H9 (cell line): Measurements from ENCODE around the gene POLA1. TPM values are rescaled to one million over a fixed set of nuclear protein-coding genes. Genes with fewer than 3 reads are reported as not detected.
A peak's percentile ranks its signal among the peaks of the same experiment; 100 is the strongest.

Source experiments
- DNase-seq: peaks from one replicate; pipeline ENCODE4 v3.0.0-alpha.2; 2017
- H2AFZ ChIP-seq: one replicate; pipeline ENCODE4 v1.6.1; 2013; ENCODE audit warnings: mild to moderate bottlenecking, low read length, control low read depth, moderate library complexity
- H2AK5ac ChIP-seq: 2 replicates; pipeline ENCODE4 v1.6.1; 2013; ENCODE audit warnings: low read length, control low read depth, mixed read lengths; ENCODE audit not compliant: insufficient read length
- H2BK120ac ChIP-seq: one replicate; pipeline ENCODE4 v1.6.1; 2013; ENCODE audit warnings: low read depth, mild to moderate bottlenecking, low read length, control low read depth, inconsistent platforms; ENCODE audit not compliant: poor library complexity, severe bottlenecking
- H2BK12ac ChIP-seq: 2 replicates; pipeline ENCODE4 v1.6.1; 2013; ENCODE audit warnings: low read length, control low read depth, mixed read lengths, low read depth; ENCODE audit not compliant: insufficient read length
- H2BK15ac ChIP-seq: 2 replicates; pipeline ENCODE4 v1.6.1; 2013; ENCODE audit warnings: low read depth, low read length, control low read depth
- H2BK20ac ChIP-seq: one replicate; pipeline ENCODE4 v1.6.1; 2013; ENCODE audit warnings: low read depth, mild to moderate bottlenecking, low read length, control low read depth, inconsistent platforms; ENCODE audit not compliant: poor library complexity, severe bottlenecking
- H2BK5ac ChIP-seq: 2 replicates; pipeline ENCODE4 v1.6.1; 2013; ENCODE audit warnings: low read length, control low read depth, mixed read lengths; ENCODE audit not compliant: insufficient read length
- H3K14ac ChIP-seq: 2 replicates; pipeline ENCODE4 v1.6.1; 2013; ENCODE audit warnings: low read length, control low read depth; ENCODE audit not compliant: insufficient read depth
- H3K18ac ChIP-seq: 2 replicates; pipeline ENCODE4 v1.6.1; 2013; ENCODE audit warnings: low read depth, mild to moderate bottlenecking, mixed read lengths, low read length, control low read depth; ENCODE audit not compliant: insufficient read length
- H3K23ac ChIP-seq: 2 replicates; pipeline ENCODE4 v1.6.1; 2013; ENCODE audit warnings: low read length, control low read depth, mixed read lengths, low read depth; ENCODE audit not compliant: insufficient read length
- H3K23me2 ChIP-seq: 2 replicates; pipeline ENCODE4 v1.6.1; 2013; ENCODE audit warnings: low read depth, mild to moderate bottlenecking, mixed read lengths, low read length, control low read depth; ENCODE audit not compliant: insufficient read length, poor library complexity, severe bottlenecking
- H3K27ac ChIP-seq: 2 replicates; pipeline ENCODE4 v1.5.1; 2013; ENCODE audit warnings: low read length, control low read depth, mixed read lengths, low read depth; ENCODE audit not compliant: insufficient read length
- H3K27me3 ChIP-seq: 2 replicates; pipeline ENCODE4 v1.6.1; 2013; ENCODE audit warnings: low read length, control low read depth, inconsistent platforms; ENCODE audit not compliant: insufficient read depth
- H3K4ac ChIP-seq: 2 replicates; pipeline ENCODE4 v1.6.1; 2013; ENCODE audit warnings: low read depth, mild to moderate bottlenecking, control low read depth, inconsistent platforms, low read length, moderate library complexity
- H3K4me1 ChIP-seq: 2 replicates; pipeline ENCODE4 v1.6.1; 2013; ENCODE audit warnings: low read length, control low read depth, inconsistent platforms; ENCODE audit not compliant: insufficient read depth
- H3K4me2 ChIP-seq: 2 replicates; pipeline ENCODE4 v1.6.1; 2013; ENCODE audit warnings: low read length, control low read depth, mixed read lengths; ENCODE audit not compliant: insufficient read length, insufficient read depth
- H3K56ac ChIP-seq: 2 replicates; pipeline ENCODE4 v1.6.1; 2013; ENCODE audit warnings: low read depth, mild to moderate bottlenecking, mixed read lengths, low read length, control low read depth; ENCODE audit not compliant: insufficient read length
- H3K79me1 ChIP-seq: 2 replicates; pipeline ENCODE4 v1.6.1; 2013; ENCODE audit warnings: low read depth, mild to moderate bottlenecking, moderate library complexity, low read length, control low read depth, inconsistent platforms; ENCODE audit not compliant: insufficient read depth, poor library complexity, severe bottlenecking
- H3K79me2 ChIP-seq: 2 replicates; pipeline ENCODE4 v1.6.1; 2013; ENCODE audit warnings: low read length, control low read depth, inconsistent platforms; ENCODE audit not compliant: insufficient read depth
- H3K9ac ChIP-seq: 2 replicates; pipeline ENCODE4 v1.6.1; 2013; ENCODE audit warnings: low read length, control low read depth, mixed read lengths; ENCODE audit not compliant: insufficient read length; ENCODE audit errors: extremely low read depth
- H3K9me3 ChIP-seq: one replicate; pipeline ENCODE4 v1.6.1; 2013; ENCODE audit warnings: low read depth, low read length, inconsistent platforms; ENCODE audit not compliant: control insufficient read depth
- H3T11ph ChIP-seq: one replicate; pipeline ENCODE4 v1.6.1; 2013; ENCODE audit warnings: mild to moderate bottlenecking, low read length, control low read depth, inconsistent platforms
- H4K20me1 ChIP-seq: one replicate; pipeline ENCODE4 v1.6.1; 2013; ENCODE audit not compliant: control insufficient read depth, insufficient read length, insufficient read depth
- H4K5ac ChIP-seq: 2 replicates; pipeline ENCODE4 v1.6.1; 2013; ENCODE audit warnings: low read depth, mild to moderate bottlenecking, mixed read lengths, low read length, control low read depth; ENCODE audit not compliant: insufficient read length
- H4K8ac ChIP-seq: replicated peaks from 2 replicates; pipeline ENCODE4 v1.6.1; 2013; ENCODE audit warnings: low read length, control low read depth, mixed read lengths, low read depth; ENCODE audit not compliant: insufficient read length
- H4K91ac ChIP-seq: 2 replicates; pipeline ENCODE4 v1.6.1; 2013; ENCODE audit warnings: low read depth, mild to moderate bottlenecking, moderate library complexity, mixed read lengths, low read length, control low read depth; ENCODE audit not compliant: insufficient read length
- H3K27ac Mint-ChIP-seq, 3 experiments: 2 replicates in 2 of 3; 3 replicates in 1 of 3; pipeline ENCODE4 v1.8.0; 2020 to 2021; ENCODE audit warnings: mixed read lengths in 3 of 3, mild to moderate bottlenecking in 1 of 3, moderate library complexity in 1 of 3
- H3K27me3 Mint-ChIP-seq: 2 replicates; pipeline ENCODE4 v1.8.0; 2021; ENCODE audit warnings: low read depth, mild to moderate bottlenecking, moderate library complexity, mixed read lengths
- H3K36me3 Mint-ChIP-seq, 3 experiments: 2 replicates in 2 of 3; 3 replicates in 1 of 3; pipeline ENCODE4 v1.8.0; 2020 to 2021; ENCODE audit warnings: low read depth in 3 of 3, mixed read lengths in 3 of 3; ENCODE audit not compliant: insufficient read depth in 1 of 3
- H3K4me1 Mint-ChIP-seq, 2 experiments: 2 replicates each; pipeline ENCODE4 v1.8.0; 2020; ENCODE audit warnings: mixed read lengths in 2 of 2
- H3K4me3 Mint-ChIP-seq, 2 experiments: 2 replicates in 1 of 2; 3 replicates in 1 of 2; pipeline ENCODE4 v1.8.0; 2020 to 2021; ENCODE audit warnings: mild to moderate bottlenecking in 2 of 2, mixed read lengths in 2 of 2, moderate library complexity in 1 of 2
- H3K9me3 Mint-ChIP-seq, 2 experiments: 2 replicates in 1 of 2; 3 replicates in 1 of 2; pipeline ENCODE4 v1.8.0; 2020; ENCODE audit warnings: mild to moderate bottlenecking in 2 of 2, mixed read lengths in 2 of 2, moderate library complexity in 1 of 2
- WGBS: extraction: QIAGEN DNeasy Blood & Tissue Kit; methylation state at CpG from one replicate; pipeline ENCODE4 v1.1.7; 2013; ENCODE audit warnings: missing lambda C conversion rate, low lambda C conversion rate, mixed read lengths; ENCODE audit not compliant: insufficient read length; ENCODE audit errors: extremely low coverage; 5-methylcytosine and 5-hydroxymethylcytosine counted together
- total RNA-seq: library from RNA; stranded (reverse); gene quantifications from 2 replicates; pipeline ENCODE4 v1.2.1, GENCODE V29; 2021
- TF ChIP-seq, protein P1 (sequence below): fragments of 200-600 bp; sonication (generic); conservative IDR thresholded peaks from 3 replicates; pipeline ENCODE4 v1.8.0; 2021; ENCODE audit warnings: antibody characterized with exemption, mild to moderate bottlenecking

The POLA1 gene
- total RNA-seq, 1 experiment from 2014 or later: 60.2 TPM

DNA sequence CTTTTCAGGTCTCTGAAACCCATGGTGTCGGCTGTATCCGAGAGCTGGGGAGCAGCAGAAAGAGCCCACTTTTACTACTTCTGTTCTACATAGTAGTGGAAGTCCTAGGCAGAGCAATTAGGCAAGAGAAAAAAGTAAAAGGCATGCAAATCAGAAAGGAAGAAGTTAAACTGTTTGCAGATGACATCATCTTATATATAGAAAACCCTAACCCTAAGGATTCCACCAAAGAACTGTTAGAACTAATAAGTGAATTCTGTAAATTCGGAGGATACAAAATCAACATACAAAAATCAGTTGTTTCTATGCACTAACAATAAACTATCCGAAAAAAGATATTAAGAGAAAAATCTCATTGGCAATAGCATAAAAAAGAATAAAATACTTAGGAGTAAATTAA, 95.3 kb downstream of the POLA1 start:
- Histone ChIP-seq H2AFZ (no peak overlapping the region), H3K18ac (no peak overlapping the region), H3K23me2 (no peaks in the 10 kb centered on the region), H3K56ac (no peak overlapping the region), H3K9me3 (no peaks in the 10 kb centered on the region), H3K4me1 (no peaks in the 10 kb centered on the region), H3K79me2 (no peaks in the 10 kb centered on the region), H4K8ac (no peak overlapping the region), H3K9ac (no peak overlapping the region), H2BK20ac (no peak overlapping the region), H3K4ac (no peak overlapping the region), H3K79me1 (no peaks in the 10 kb centered on the region), H3K23ac (no peak overlapping the region), H2AK5ac (no peak overlapping the region), H3K14ac (no peak overlapping the region), H3T11ph (no peak overlapping the region), H4K5ac (no peak overlapping the region), H4K91ac (no peak overlapping the region), H4K20me1 (no peaks in the 10 kb centered on the region), H3K27ac (no peak overlapping the region), H2BK120ac (no peak overlapping the region), H2BK5ac (no peak overlapping the region), H2BK15ac (no peak overlapping the region), H2BK12ac (no peak overlapping the region), H3K27me3 (no peaks in the 10 kb centered on the region), H3K4me2 (no peak overlapping the region)
- H3K4me3 Mint-ChIP-seq: no peak overlapping the region
- peak overlapping the region in 2 of 3 experiments; percentile 0 to 27; a peak in 2 of 7 replicates for H3K27ac Mint-ChIP-seq
- WGBS: no CpG with 5 or more reads among the region's 4 CpGs
- no peak for DNase-seq
- TF ChIP-seq, protein P1, sequence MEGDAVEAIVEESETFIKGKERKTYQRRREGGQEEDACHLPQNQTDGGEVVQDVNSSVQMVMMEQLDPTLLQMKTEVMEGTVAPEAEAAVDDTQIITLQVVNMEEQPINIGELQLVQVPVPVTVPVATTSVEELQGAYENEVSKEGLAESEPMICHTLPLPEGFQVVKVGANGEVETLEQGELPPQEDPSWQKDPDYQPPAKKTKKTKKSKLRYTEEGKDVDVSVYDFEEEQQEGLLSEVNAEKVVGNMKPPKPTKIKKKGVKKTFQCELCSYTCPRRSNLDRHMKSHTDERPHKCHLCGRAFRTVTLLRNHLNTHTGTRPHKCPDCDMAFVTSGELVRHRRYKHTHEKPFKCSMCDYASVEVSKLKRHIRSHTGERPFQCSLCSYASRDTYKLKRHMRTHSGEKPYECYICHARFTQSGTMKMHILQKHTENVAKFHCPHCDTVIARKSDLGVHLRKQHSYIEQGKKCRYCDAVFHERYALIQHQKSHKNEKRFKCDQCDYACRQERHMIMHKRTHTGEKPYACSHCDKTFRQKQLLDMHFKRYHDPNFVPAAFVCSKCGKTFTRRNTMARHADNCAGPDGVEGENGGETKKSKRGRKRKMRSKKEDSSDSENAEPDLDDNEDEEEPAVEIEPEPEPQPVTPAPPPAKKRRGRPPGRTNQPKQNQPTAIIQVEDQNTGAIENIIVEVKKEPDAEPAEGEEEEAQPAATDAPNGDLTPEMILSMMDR: no peak
- H3K4me1 Mint-ChIP-seq: peaks cover 2 to 19% of the 10 kb centered on the region in 2 experiments
- H3K27me3 Mint-ChIP-seq: no peaks in the 10 kb centered on the region
- peaks cover 16 to 47% (median 27%) of the 10 kb centered on the region in 3 experiments; a peak in 6 of 7 replicates for H3K36me3 Mint-ChIP-seq
- no peaks in the 10 kb centered on the region for H3K9me3 Mint-ChIP-seq
